ENCODE data around the gene AGBL4. TPM values are rescaled to one million over a fixed set of nuclear protein-coding genes. Genes with fewer than 3 reads are reported as not detected.
"Not testable (repeated sequence)": the region's sequence is repeated elsewhere in the genome, so short reads cannot be mapped to it uniquely, and the experiment has no call there.

Gene AGBL4
- total RNA-seq, 2 donors from 2014 or later = not detected

DNA sequence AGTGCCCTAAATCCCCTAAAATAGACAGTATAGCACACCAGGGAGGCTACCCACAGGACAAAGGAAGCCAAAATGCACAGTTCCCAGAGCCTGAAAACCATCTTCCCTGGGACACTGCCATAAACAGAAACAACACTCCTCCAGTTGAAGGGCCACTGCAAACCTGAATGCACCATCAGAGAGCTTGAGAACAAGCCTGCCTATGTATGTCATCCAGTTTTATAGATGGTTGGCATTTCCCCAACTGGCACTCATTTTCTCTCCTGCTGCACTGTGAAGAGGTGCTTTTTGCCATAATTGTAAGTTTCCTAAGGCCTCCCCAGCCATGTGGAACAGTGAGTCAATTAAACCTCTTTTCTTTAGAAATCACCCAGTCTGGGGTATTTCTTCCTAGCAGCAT lies 169.0 kb downstream of the AGBL4 start:
- Mint-ChIP-seq H3K27me3 (no peaks in the 10 kb centered on the region), H3K4me3 (no peak overlapping the region), H3K27ac (no peak overlapping the region), H3K4me1 (no peaks in the 10 kb centered on the region), H3K36me3 (ENCODE audit: low read depth) (no peaks in the 10 kb centered on the region)
- DNase-seq = no peak
- no peaks in the 10 kb centered on the region for H3K9me3 ChIP-seq (ENCODE audit: control insufficient read depth, low read length, poor library complexity, severe bottlenecking)
- ATAC-seq = no peak

GRCh38 chr1:49842596-49842995 lies 181.2 kb downstream of the AGBL4 start:
- no peak for DNase-seq
- H3K27ac Mint-ChIP-seq = no peak overlapping the region
- no peak overlapping the region for H3K4me3 Mint-ChIP-seq
- H3K36me3 Mint-ChIP-seq (ENCODE audit: low read depth) = no peaks in the 10 kb centered on the region
- no peaks in the 10 kb centered on the region for H3K27me3 Mint-ChIP-seq
- no peak for ATAC-seq
- H3K4me1 Mint-ChIP-seq = no peaks in the 10 kb centered on the region
- no peaks in the 10 kb centered on the region for H3K9me3 ChIP-seq (ENCODE audit: control insufficient read depth, low read length, poor library complexity, severe bottlenecking)

GRCh38 chr1:49841767-49842166 lies 182.0 kb downstream of the AGBL4 start:
- H3K27ac Mint-ChIP-seq = no peak overlapping the region
- no peak for DNase-seq
- H3K4me3 Mint-ChIP-seq = no peak overlapping the region

GRCh38 chr1:49824261-49824660 lies 199.5 kb downstream of the AGBL4 start:
- ATAC-seq = no peak
- H3K9me3 ChIP-seq (ENCODE audit: control insufficient read depth, low read length, poor library complexity, severe bottlenecking) = no peaks in the 10 kb centered on the region
- H3K36me3 Mint-ChIP-seq (ENCODE audit: low read depth) = no peaks in the 10 kb centered on the region
- H3K27ac Mint-ChIP-seq = no peak overlapping the region
- DNase-seq = no peak
- H3K4me1 Mint-ChIP-seq = no peaks in the 10 kb centered on the region
- no peaks in the 10 kb centered on the region for H3K27me3 Mint-ChIP-seq
- no peak overlapping the region for H3K4me3 Mint-ChIP-seq

More at GRCh38 chr1:49841767-49842166, 182.0 kb downstream of the AGBL4 start:
- no peaks in the 10 kb centered on the region for H3K27me3 Mint-ChIP-seq
- H3K9me3 ChIP-seq (ENCODE audit: control insufficient read depth, low read length, poor library complexity, severe bottlenecking) = no peaks in the 10 kb centered on the region
- H3K36me3 Mint-ChIP-seq (ENCODE audit: low read depth) = no peaks in the 10 kb centered on the region
- no peak for ATAC-seq
- H3K4me1 Mint-ChIP-seq = no peaks in the 10 kb centered on the region

DNA sequence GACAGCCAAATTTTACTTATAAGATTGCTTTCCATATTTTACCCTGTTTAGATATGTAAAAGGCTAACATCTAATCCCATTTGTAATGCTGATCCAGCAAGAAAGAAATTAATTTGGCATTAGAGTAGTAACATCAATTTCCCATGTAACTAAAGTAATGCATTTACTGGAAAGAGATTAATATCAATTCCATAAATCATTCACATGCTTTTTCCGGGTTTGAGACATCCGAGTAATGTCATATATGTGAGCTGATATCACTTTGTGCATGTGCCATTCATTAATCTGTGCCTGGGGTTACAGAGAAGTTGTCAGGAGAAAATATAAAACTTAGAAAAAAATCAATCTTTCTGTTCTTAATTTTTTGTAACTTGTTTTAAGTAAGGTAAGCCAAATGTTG lies 206.1 kb downstream of the AGBL4 start:
- ATAC-seq = no peak
- Mint-ChIP-seq H3K27me3 (no peaks in the 10 kb centered on the region), H3K27ac (no peak overlapping the region), H3K36me3 (ENCODE audit: low read depth) (no peaks in the 10 kb centered on the region), H3K4me1 (no peaks in the 10 kb centered on the region), H3K4me3 (no peak overlapping the region)
- no peak for DNase-seq
- H3K9me3 ChIP-seq (ENCODE audit: control insufficient read depth, low read length, poor library complexity, severe bottlenecking) = no peaks in the 10 kb centered on the region

GRCh38 chr1:49787013-49787412 lies 236.7 kb downstream of the AGBL4 start:
- not testable (repeated sequence) for H3K4me3 Mint-ChIP-seq; H3K27ac Mint-ChIP-seq; H3K27me3 Mint-ChIP-seq; H3K36me3 Mint-ChIP-seq (ENCODE audit: low read depth); H3K9me3 ChIP-seq (ENCODE audit: control insufficient read depth, low read length, poor library complexity, severe bottlenecking); ATAC-seq; DNase-seq; H3K4me1 Mint-ChIP-seq

DNA sequence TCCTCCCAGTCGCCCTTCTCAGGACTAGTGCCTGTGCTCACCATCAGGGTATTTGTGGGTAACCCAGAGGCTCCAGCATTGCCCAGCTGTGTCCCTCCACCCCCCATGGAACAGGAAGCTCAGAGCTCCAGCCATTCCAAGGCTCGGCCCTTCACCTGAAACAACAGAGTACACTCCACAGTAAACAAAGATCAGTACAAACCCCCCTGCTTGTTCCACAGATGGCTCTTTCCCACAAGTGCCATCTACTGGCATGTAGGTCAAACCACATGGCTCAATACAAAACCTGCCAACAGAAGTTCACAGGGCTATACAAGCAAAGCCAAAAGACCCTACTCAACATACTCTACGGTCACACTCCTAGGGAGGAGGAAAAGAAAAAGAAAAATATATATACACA lies 258.7 kb downstream of the AGBL4 start:
- DNase-seq (no peak), ATAC-seq (no peak)
- Mint-ChIP-seq H3K27me3 (no peaks in the 10 kb centered on the region), H3K36me3 (ENCODE audit: low read depth) (no peaks in the 10 kb centered on the region), H3K27ac (no peak overlapping the region), H3K4me1 (no peaks in the 10 kb centered on the region), H3K4me3 (no peak overlapping the region)
- no peaks in the 10 kb centered on the region for H3K9me3 ChIP-seq (ENCODE audit: control insufficient read depth, low read length, poor library complexity, severe bottlenecking)

DNA sequence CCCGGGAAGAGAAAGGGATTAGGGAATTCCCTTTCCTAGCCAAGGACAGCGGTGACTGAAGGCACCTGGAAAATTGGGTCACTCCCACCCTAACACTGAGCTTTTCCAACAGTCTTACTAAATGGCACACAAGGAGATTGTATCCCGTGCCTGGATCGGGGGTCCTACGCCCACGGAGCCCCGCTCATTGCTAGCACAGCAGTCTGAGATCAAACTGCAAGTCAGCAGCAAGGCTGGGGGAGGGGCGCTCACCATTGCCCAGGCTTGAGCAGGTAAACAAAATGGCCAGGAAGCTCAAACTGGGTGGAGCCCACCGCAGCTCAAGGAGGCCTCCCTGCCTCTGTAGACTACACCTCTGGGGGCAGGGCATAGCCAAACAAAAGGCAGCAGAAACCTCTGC lies 285.6 kb downstream of the AGBL4 start:
- H3K27me3 Mint-ChIP-seq; H3K9me3 ChIP-seq (ENCODE audit: control insufficient read depth, low read length, poor library complexity, severe bottlenecking); ATAC-seq; H3K27ac Mint-ChIP-seq; H3K36me3 Mint-ChIP-seq (ENCODE audit: low read depth); H3K4me3 Mint-ChIP-seq; DNase-seq; H3K4me1 Mint-ChIP-seq: not testable (repeated sequence)

DNA sequence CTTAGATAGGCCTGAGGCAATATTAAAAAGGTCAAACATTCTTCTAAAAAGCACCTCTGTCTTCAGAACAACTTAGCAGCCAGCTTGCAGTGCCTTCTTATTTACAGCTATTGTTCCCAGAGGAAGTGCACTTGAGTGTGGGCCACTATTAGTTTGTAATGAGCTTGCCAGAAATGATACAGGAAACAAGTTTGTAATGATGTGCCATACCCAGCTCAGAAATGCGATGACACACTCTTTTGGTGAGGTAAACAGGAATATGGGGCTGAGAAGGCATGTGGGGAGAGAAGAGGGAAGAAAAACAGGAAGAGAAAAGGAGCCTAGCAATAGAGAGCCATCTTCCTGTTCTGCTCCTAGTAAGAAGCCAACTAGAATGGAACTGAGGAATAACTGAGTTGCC lies 295.4 kb downstream of the AGBL4 start:
- no peak overlapping the region for H3K27ac Mint-ChIP-seq
- H3K9me3 ChIP-seq (ENCODE audit: control insufficient read depth, low read length, poor library complexity, severe bottlenecking) = no peaks in the 10 kb centered on the region
- H3K36me3 Mint-ChIP-seq (ENCODE audit: low read depth) = no peaks in the 10 kb centered on the region
- H3K4me1 Mint-ChIP-seq = no peaks in the 10 kb centered on the region
- no peak overlapping the region for H3K4me3 Mint-ChIP-seq
- DNase-seq (no peak), ATAC-seq (no peak)
- no peaks in the 10 kb centered on the region for H3K27me3 Mint-ChIP-seq

GRCh38 chr1:49723662-49724061 lies 300.1 kb downstream of the AGBL4 start:
- Mint-ChIP-seq H3K36me3 (ENCODE audit: low read depth) (no peaks in the 10 kb centered on the region), H3K4me3 (no peak overlapping the region), H3K27ac (no peak overlapping the region), H3K4me1 (no peaks in the 10 kb centered on the region), H3K27me3 (no peaks in the 10 kb centered on the region)
- no peaks in the 10 kb centered on the region for H3K9me3 ChIP-seq (ENCODE audit: control insufficient read depth, low read length, poor library complexity, severe bottlenecking)
- no peak for ATAC-seq
- no peak for DNase-seq

DNA sequence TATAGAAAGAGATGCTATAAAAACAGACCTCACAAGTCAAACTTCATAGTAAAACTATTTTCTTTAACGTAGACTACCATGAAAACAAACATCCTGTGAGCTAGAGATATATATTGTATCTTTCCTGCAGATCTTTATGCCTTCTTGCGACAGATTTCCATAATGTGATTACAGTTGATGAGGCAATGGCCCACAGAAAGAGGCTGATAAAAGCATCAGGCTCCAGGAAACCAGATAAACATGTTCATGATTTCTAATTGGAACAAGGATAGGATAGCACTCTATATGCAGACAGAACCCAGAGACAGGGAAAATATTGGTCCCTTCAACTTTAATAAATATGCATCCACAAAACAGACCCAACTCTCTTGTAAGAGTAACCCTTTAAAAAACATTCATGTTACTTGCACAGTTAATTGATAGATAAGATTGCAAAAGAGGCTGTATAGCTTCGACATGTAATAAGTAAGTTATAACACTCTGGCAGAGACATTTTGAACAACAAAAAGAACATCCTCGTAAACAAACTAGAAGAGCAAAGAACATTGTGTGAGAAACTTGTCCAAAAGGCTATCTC lies 329.4 kb downstream of the AGBL4 start:
- Mint-ChIP-seq H3K27me3 (no peaks in the 10 kb centered on the region), H3K4me1 (no peaks in the 10 kb centered on the region), H3K4me3 (no peak overlapping the region), H3K36me3 (ENCODE audit: low read depth) (no peaks in the 10 kb centered on the region), H3K27ac (no peak overlapping the region)
- H3K9me3 ChIP-seq (ENCODE audit: control insufficient read depth, low read length, poor library complexity, severe bottlenecking) = no peaks in the 10 kb centered on the region
- ATAC-seq = no peak
- DNase-seq = no peak

- DNase-seq = no peak
- no peak overlapping the region for H3K4me3 Mint-ChIP-seq
Observed at GRCh38 chr1:49686107-49686506, 337.6 kb downstream of the AGBL4 start.

DNA sequence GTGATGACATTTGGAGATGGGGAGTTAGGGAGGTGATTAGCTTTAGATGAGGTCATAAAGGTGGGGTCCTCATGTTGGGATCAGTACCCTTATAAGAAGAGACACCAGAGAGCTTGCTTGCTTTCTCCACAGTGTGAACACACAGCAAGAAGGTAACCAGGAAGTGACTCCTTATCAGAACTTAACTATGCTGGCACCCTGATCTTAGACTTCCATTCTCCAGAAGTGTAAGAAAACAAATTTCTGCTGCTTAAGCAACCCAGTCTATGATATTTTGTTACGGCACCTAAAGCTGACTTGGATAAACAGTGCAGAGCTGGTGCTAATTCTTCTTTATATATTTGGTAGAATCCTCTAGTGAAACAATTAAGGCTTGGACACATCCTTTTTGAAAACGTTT lies 346.0 kb downstream of the AGBL4 start:
- no peak for ATAC-seq
- Mint-ChIP-seq H3K27ac (no peak overlapping the region), H3K4me3 (no peak overlapping the region), H3K4me1 (no peaks in the 10 kb centered on the region), H3K27me3 (no peaks in the 10 kb centered on the region), H3K36me3 (ENCODE audit: low read depth) (no peaks in the 10 kb centered on the region)
- DNase-seq = no peak
- no peaks in the 10 kb centered on the region for H3K9me3 ChIP-seq (ENCODE audit: control insufficient read depth, low read length, poor library complexity, severe bottlenecking)

More at GRCh38 chr1:49686107-49686506, 337.6 kb downstream of the AGBL4 start:
- H3K9me3 ChIP-seq (ENCODE audit: control insufficient read depth, low read length, poor library complexity, severe bottlenecking) = no peaks in the 10 kb centered on the region
- H3K27ac Mint-ChIP-seq = no peak overlapping the region
- no peaks in the 10 kb centered on the region for H3K27me3 Mint-ChIP-seq
- no peak for ATAC-seq
- no peaks in the 10 kb centered on the region for H3K4me1 Mint-ChIP-seq
- H3K36me3 Mint-ChIP-seq (ENCODE audit: low read depth) = no peaks in the 10 kb centered on the region

- Mint-ChIP-seq H3K36me3 (ENCODE audit: low read depth) (no peaks in the 10 kb centered on the region), H3K4me1 (no peaks in the 10 kb centered on the region), H3K4me3 (no peak overlapping the region), H3K27me3 (no peaks in the 10 kb centered on the region), H3K27ac (no peak overlapping the region)
- ATAC-seq (no peak), DNase-seq (no peak)
- no peaks in the 10 kb centered on the region for H3K9me3 ChIP-seq (ENCODE audit: control insufficient read depth, low read length, poor library complexity, severe bottlenecking)
Observed at GRCh38 chr1:49651136-49651535, 372.6 kb downstream of the AGBL4 start.
